Measurements from ENCODE around the gene TRPT1. TPM values are rescaled to one million over a fixed set of nuclear protein-coding genes. Genes with fewer than 3 reads are reported as not detected.
A peak's percentile ranks its signal among the peaks of the same experiment; 100 is the strongest.

The TRPT1 gene
- total RNA-seq, 2 experiments from 2014 or later: 33.7 to 41.5 TPM

GRCh38 chr11:64180891-64181290 lies 45.1 kb downstream of the TRPT1 start:
- no peak for DNase-seq
- H3K4me3 Mint-ChIP-seq: no peak overlapping the region
- CTCF ChIA-PET: interaction anchor here (1.2 to 1.5 kb wide), 3 partner anchors 24 to 31 kb away, joined by 3 to 4 read pairs (median 3); no protein-coding TSS in a partner anchor
- H3K27me3 Mint-ChIP-seq: no peaks in the 10 kb centered on the region
- intact Hi-C loops (cut with micrococcal nuclease): no loop called here
- peaks cover 34% of the 10 kb centered on the region for H3K4me1 Mint-ChIP-seq (ENCODE audit: low read depth)
- H3K27ac Mint-ChIP-seq: no peak overlapping the region
- no peak for ATAC-seq
- TF ChIP-seq CTCF (IDR thresholded peaks at IDR 0.05): no peak
- no peaks in the 10 kb centered on the region for H3K9me3 Mint-ChIP-seq
- peaks cover 2% of the 10 kb centered on the region for H3K36me3 Mint-ChIP-seq (ENCODE audit: low read depth)
- POLR2A ChIA-PET: interaction anchor here (0.8 to 2.7 kb wide), 3 partner anchors 12 to 26 kb away, joined by 4 to 6 read pairs (median 4); partner anchors contain the start of genes FERMT3 and MACROD1

- Mint-ChIP-seq H3K4me3 (no peak overlapping the region), H3K36me3 (ENCODE audit: low read depth) (peaks cover 2% of the 10 kb centered on the region), H3K4me1 (ENCODE audit: low read depth) (peaks cover 32% of the 10 kb centered on the region), H3K27me3 (no peaks in the 10 kb centered on the region), H3K27ac (no peak overlapping the region), H3K9me3 (peaks cover 2% of the 10 kb centered on the region)
- POLR2A ChIA-PET: interaction anchor here (0.7 kb wide), 1 partner anchor 9 kb away, joined by 3 read pairs; no protein-coding TSS in a partner anchor
- ATAC-seq (no peak), DNase-seq (no peak)
- CTCF ChIA-PET: interaction anchor here (1.7 kb wide), 1 partner anchor 31 kb away, joined by 5 read pairs; no protein-coding TSS in a partner anchor
- TF ChIP-seq CTCF (IDR thresholded peaks at IDR 0.05): no peak
- intact Hi-C loops (cut with micrococcal nuclease): no loop called here
These were observed 46.9 kb downstream of the TRPT1 start for GRCh38 chr11:64178951-64179639.

GRCh38 chr11:64178203-64178602 lies 47.8 kb downstream of the TRPT1 start:
- POLR2A ChIA-PET: interaction anchor here (0.7 to 1.3 kb wide), 2 partner anchors 8 to 29 kb away, joined by 3 read pairs; no protein-coding TSS in a partner anchor
- ATAC-seq (peak; percentile 37), DNase-seq (no peak)
- CTCF ChIA-PET: interaction anchor here (1.7 kb wide), 1 partner anchor 30 kb away, joined by 5 read pairs; no protein-coding TSS in a partner anchor
- Mint-ChIP-seq H3K36me3 (ENCODE audit: low read depth) (peaks cover 8% of the 10 kb centered on the region), H3K27me3 (no peaks in the 10 kb centered on the region), H3K27ac (no peak overlapping the region), H3K4me1 (ENCODE audit: low read depth) (peaks cover 23% of the 10 kb centered on the region), H3K4me3 (no peak overlapping the region), H3K9me3 (peaks cover 6% of the 10 kb centered on the region)
- TF ChIP-seq CTCF (IDR thresholded peaks at IDR 0.05): no peak
- intact Hi-C loops (cut with micrococcal nuclease): no loop called here

- Mint-ChIP-seq H3K36me3 (ENCODE audit: low read depth) (peaks cover 8% of the 10 kb centered on the region), H3K4me1 (ENCODE audit: low read depth) (peaks cover 16% of the 10 kb centered on the region), H3K4me3 (no peak overlapping the region), H3K27ac (no peak overlapping the region), H3K9me3 (peaks cover 6% of the 10 kb centered on the region), H3K27me3 (no peaks in the 10 kb centered on the region)
- intact Hi-C loops (cut with micrococcal nuclease): no loop called here
- no peak for TF ChIP-seq CTCF (IDR thresholded peaks at IDR 0.05)
- no peak for DNase-seq
- POLR2A ChIA-PET: interaction anchor here (1.3 to 1.7 kb wide), 2 partner anchors 10 to 30 kb away, joined by 3 to 5 read pairs; partner anchors contain the start of gene MACROD1
- CTCF ChIA-PET: no interaction called here
- no peak for ATAC-seq
These were observed 49.2 kb downstream of the TRPT1 start for GRCh38 chr11:64176751-64177150.

Other genes with a start within 250 kb of the TRPT1 start
- gene OTUB1, start 239.7 kb downstream of the TRPT1 start, total RNA-seq: 10 to 100 TPM; 70.1 to 73.9 TPM
- not detected for gene FLRT1, start 190.3 kb downstream of the TRPT1 start, total RNA-seq
- 10 to 100 TPM; 38.7 to 38.8 TPM for gene MACROD1, start 60.1 kb downstream of the TRPT1 start, total RNA-seq
- gene STIP1, start 40.0 kb downstream of the TRPT1 start, total RNA-seq: 100 to 1,000 TPM; 396 to 416 TPM
- gene FERMT3, start 19.5 kb downstream of the TRPT1 start, total RNA-seq: 100 to 1,000 TPM; 210 to 214 TPM
- 10 to 100 TPM; 66.0 to 69.2 TPM for gene NUDT22, start 88 bp upstream of the TRPT1 start, total RNA-seq
- gene DNAJC4, start 4.4 kb upstream of the TRPT1 start, total RNA-seq: 10 to 100 TPM; 25.8 to 26.1 TPM
- 100 to 1,000 TPM in 1 of 2 experiments, 10 to 100 TPM in 1; 86.6 to 104 TPM for gene VEGFB, start 8.4 kb upstream of the TRPT1 start, total RNA-seq
- 10 to 100 TPM; 23.5 to 26.9 TPM for gene FKBP2, start 14.9 kb upstream of the TRPT1 start, total RNA-seq
- 100 to 1,000 TPM; 285 to 287 TPM for gene PPP1R14B, start 20.8 kb upstream of the TRPT1 start, total RNA-seq
- gene PLCB3, start 25.3 kb upstream of the TRPT1 start, total RNA-seq: 1 to 10 TPM; 8.7 to 9.6 TPM
- 10 to 100 TPM; 17.2 to 17.7 TPM for gene BAD, start 58.5 kb upstream of the TRPT1 start, total RNA-seq
- 10 to 100 TPM; 23.7 to 28.5 TPM for gene GPR137, start 59.7 kb upstream of the TRPT1 start, total RNA-seq
- under 1 TPM in 1 of 2 experiments, not detected in 1; 0.23 TPM for gene KCNK4, start 65.1 kb upstream of the TRPT1 start, total RNA-seq
- under 1 TPM in 1 of 2 experiments, not detected in 1; 0.52 TPM for gene CATSPERZ, start 74.2 kb upstream of the TRPT1 start, total RNA-seq
- gene ESRRA, start 79.3 kb upstream of the TRPT1 start, total RNA-seq: 10 to 100 TPM; 37.5 to 42.4 TPM
- 100 to 1,000 TPM; 197 TPM for gene TRMT112, start 91.4 kb upstream of the TRPT1 start, total RNA-seq
- gene PRDX5, start 91.9 kb upstream of the TRPT1 start, total RNA-seq: 100 to 1,000 TPM; 103 to 105 TPM
- gene CCDC88B, start 114.0 kb upstream of the TRPT1 start, total RNA-seq: 10 to 100 TPM; 65.8 to 76.1 TPM
- gene RPS6KA4, start 133.0 kb upstream of the TRPT1 start, total RNA-seq: 10 to 100 TPM; 24.6 to 26.0 TPM

Data from activated CD8-positive, alpha-beta T cell treated with anti-CD3 and anti-CD28 coated beads for 36 hours (primary cell).